Tibial nerve (tissue), 4 donors: ENCODE measurements around the gene SLC6A8. TPM values are rescaled to one million over a fixed set of nuclear protein-coding genes. Genes with fewer than 3 reads are reported as not detected.
"Not testable (repeated sequence)": the region's sequence is repeated elsewhere in the genome, so short reads cannot be mapped to it uniquely, and the experiment has no call there.

Experiments used
- DNase-seq, 2 donors: peaks; one replicate each; pipeline ENCODE4 v3.0.0-alpha.2; 2019; ENCODE audit warnings: low spot score in 2 of 2
- H3K27ac ChIP-seq, 4 donors: fragments of 200-600 bp; sonication (generic) in 3 of 4; one replicate each; pipeline ENCODE4 v1.5.1; 2017 to 2019; ENCODE audit warnings: mild to moderate bottlenecking in 1 of 4
- H3K27me3 ChIP-seq, 2 donors: fragments of 200-600 bp; sonication (generic) in 1 of 2; one replicate each; pipeline versions ENCODE4 v1.5.1 to v1.6.0; 2017 to 2019
- H3K36me3 ChIP-seq, 3 donors: fragments of 200-600 bp; sonication (generic); one replicate each; pipeline ENCODE4 v1.5.1; 2018 to 2019
- H3K4me1 ChIP-seq, 4 donors: fragments of 200-600 bp; sonication (generic) in 3 of 4; one replicate each; pipeline ENCODE4 v1.5.1; 2017 to 2019
- H3K4me3 ChIP-seq, 4 donors: fragments of 200-600 bp; sonication (generic) in 3 of 4; one replicate each; pipeline ENCODE4 v1.5.1; 2017 to 2019; ENCODE audit warnings: mild to moderate bottlenecking in 1 of 4, moderate library complexity in 1 of 4
- H3K9me3 ChIP-seq, 4 donors: fragments of 200-600 bp; sonication (generic) in 3 of 4; one replicate each; pipeline ENCODE4 v1.5.1; 2017 to 2019
- CTCF ChIP-seq, 5 experiments: fragments of 200-600 bp in 3 of 5; fragments of 450-650 bp in 2 of 5; sonication (generic) in 3 of 5; IDR thresholded peaks; one replicate each; pipeline ENCODE4 v1.5.1; 2016 to 2019; ENCODE audit warnings: antibody characterized with exemption in 5 of 5, mild to moderate bottlenecking in 3 of 5, moderate library complexity in 2 of 5
- EP300 ChIP-seq, 2 donors: sonication (generic); formaldehyde crosslinking; IDR thresholded peaks; one replicate each; pipeline ENCODE4 v1.6.1; 2017; ENCODE audit warnings: antibody characterized with exemption in 2 of 2, mild to moderate bottlenecking in 1 of 2
- POLR2A ChIP-seq, 2 donors: fragments of 450-650 bp; IDR thresholded peaks; one replicate each; pipeline ENCODE4 v1.6.1; 2017; ENCODE audit warnings: antibody characterized with exemption in 2 of 2, mild to moderate bottlenecking in 2 of 2, moderate library complexity in 2 of 2
- WGBS, 2 donors: methylation state at CpG; one replicate each; pipeline ENCODE4 v1.1.5; 2018; 5-methylcytosine and 5-hydroxymethylcytosine counted together
- total RNA-seq, 4 donors: library from RNA; depleted of rRNA; stranded (reverse); fragments of >200 nt; gene quantifications; one replicate each; pipeline ENCODE4 v1.1.0, GENCODE V29; 2016

Gene SLC6A8
- total RNA-seq, 4 donors from 2014 or later: 14.4 to 26.7 (median 21.9) TPM

- DNase-seq: no peak
- Histone ChIP-seq H3K27me3 (no peaks in the 10 kb centered on the region), H3K9me3 (no peaks in the 10 kb centered on the region), H3K4me1 (peaks cover 0 to 8% (median 0%) of the 10 kb centered on the region in 4 donors), H3K4me3 (no peak overlapping the region), H3K27ac (no peak overlapping the region), H3K36me3 (peaks cover 0 to 29% (median 0%) of the 10 kb centered on the region in 3 donors)
- TF ChIP-seq CTCF (IDR thresholded peaks at IDR 0.05): no peak
- TF ChIP-seq EP300 (IDR thresholded peaks at IDR 0.05): no peak
- TF ChIP-seq POLR2A (IDR thresholded peaks at IDR 0.05): no peak
- 80% methylated on average over 3 to 20 of the region's 24 CpGs for WGBS, 2 donors
These were observed 5.0 kb downstream of the SLC6A8 start for GRCh38 chrX:153692611-153693156.

GRCh38 chrX:153693216-153694086, 5.7 kb downstream of the SLC6A8 start:
- 81 to 89% methylated on average over 13 to 26 of the region's 31 CpGs for WGBS, 2 donors
- Histone ChIP-seq H3K9me3 (no peaks in the 10 kb centered on the region), H3K27ac (no peak overlapping the region), H3K27me3 (no peaks in the 10 kb centered on the region), H3K4me3 (no peak overlapping the region), H3K36me3 (peaks cover 0 to 29% (median 0%) of the 10 kb centered on the region in 3 donors), H3K4me1 (peaks cover 0 to 8% (median 0%) of the 10 kb centered on the region in 4 donors)
- no peak for DNase-seq
- TF ChIP-seq POLR2A (IDR thresholded peaks at IDR 0.05) (no peak), EP300 (IDR thresholded peaks at IDR 0.05) (no peak), CTCF (IDR thresholded peaks at IDR 0.05) (no peak)

DNA sequence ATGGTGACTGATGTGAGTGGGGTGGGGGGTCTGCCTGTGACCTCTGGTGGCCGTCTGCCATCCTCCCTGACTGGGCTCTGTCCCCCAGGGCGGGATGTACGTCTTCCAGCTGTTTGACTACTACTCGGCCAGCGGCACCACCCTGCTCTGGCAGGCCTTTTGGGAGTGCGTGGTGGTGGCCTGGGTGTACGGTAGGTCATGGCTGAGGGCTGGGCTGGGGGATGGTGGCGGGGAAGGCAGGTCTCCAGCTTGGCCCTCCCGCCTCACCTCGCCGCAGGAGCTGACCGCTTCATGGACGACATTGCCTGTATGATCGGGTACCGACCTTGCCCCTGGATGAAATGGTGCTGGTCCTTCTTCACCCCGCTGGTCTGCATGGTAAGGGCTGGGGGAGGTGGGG, 6.5 kb downstream of the SLC6A8 start:
- not testable (repeated sequence) for H3K9me3 ChIP-seq, H3K4me3 ChIP-seq, DNase-seq, H3K27me3 ChIP-seq, H3K27ac ChIP-seq, H3K4me1 ChIP-seq
- 80% methylated on average over 15 of the region's 16 CpGs; no CpG with 5 or more reads in 1 of the 2 donors for WGBS, 2 donors
- peaks cover 0 to 29% (median 0%) of the 10 kb centered on the region in 3 donors for H3K36me3 ChIP-seq

DNA sequence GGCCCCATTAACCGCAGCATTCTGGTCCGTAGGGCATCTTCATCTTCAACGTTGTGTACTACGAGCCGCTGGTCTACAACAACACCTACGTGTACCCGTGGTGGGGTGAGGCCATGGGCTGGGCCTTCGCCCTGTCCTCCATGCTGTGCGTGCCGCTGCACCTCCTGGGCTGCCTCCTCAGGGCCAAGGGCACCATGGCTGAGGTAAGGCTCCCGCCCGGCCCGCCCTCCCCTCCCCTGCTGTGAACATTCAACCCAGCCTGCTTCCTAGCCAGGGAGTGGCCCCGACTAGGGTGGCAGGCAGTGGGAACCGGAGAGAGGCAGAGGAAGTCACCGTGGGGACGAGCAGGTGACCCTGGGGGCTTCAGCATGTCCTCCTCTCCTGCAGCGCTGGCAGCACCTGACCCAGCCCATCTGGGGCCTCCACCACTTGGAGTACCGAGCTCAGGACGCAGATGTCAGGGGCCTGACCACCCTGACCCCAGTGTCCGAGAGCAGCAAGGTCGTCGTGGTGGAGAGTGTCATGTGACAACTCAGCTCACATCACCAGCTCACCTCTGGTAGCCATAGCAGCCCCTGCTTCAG, 7.1 kb downstream of the SLC6A8 start:
- H3K27ac ChIP-seq: no peak overlapping the region
- peaks cover 0 to 5% (median 0%) of the 10 kb centered on the region in 4 donors for H3K4me1 ChIP-seq
- H3K27me3 ChIP-seq: no peaks in the 10 kb centered on the region
- no peak for DNase-seq
- H3K36me3 ChIP-seq: peaks cover 0 to 29% (median 0%) of the 10 kb centered on the region in 3 donors
- WGBS, 2 donors: 60 to 86% methylated on average over 6 to 20 of the region's 23 CpGs
- TF ChIP-seq EP300 (IDR thresholded peaks at IDR 0.05) (no peak), POLR2A (IDR thresholded peaks at IDR 0.05) (no peak), CTCF (IDR thresholded peaks at IDR 0.05) (no peak)
- no peak overlapping the region for H3K4me3 ChIP-seq
- no peaks in the 10 kb centered on the region for H3K9me3 ChIP-seq

- H3K4me3 ChIP-seq: no peak overlapping the region
- 76 to 83% methylated on average over 5 to 15 of the region's 15 CpGs for WGBS, 2 donors
- no peak for DNase-seq
- no peak overlapping the region for H3K27ac ChIP-seq
- H3K36me3 ChIP-seq: peaks cover 0 to 35% (median 0%) of the 10 kb centered on the region in 3 donors
- H3K4me1 ChIP-seq: no peaks in the 10 kb centered on the region
- H3K27me3 ChIP-seq: no peaks in the 10 kb centered on the region
- H3K9me3 ChIP-seq: no peaks in the 10 kb centered on the region
- TF ChIP-seq POLR2A (IDR thresholded peaks at IDR 0.05) (no peak), EP300 (IDR thresholded peaks at IDR 0.05) (no peak), CTCF (IDR thresholded peaks at IDR 0.05) (no peak)
These were observed 8.4 kb downstream of the SLC6A8 start for GRCh38 chrX:153696100-153696499.

DNA sequence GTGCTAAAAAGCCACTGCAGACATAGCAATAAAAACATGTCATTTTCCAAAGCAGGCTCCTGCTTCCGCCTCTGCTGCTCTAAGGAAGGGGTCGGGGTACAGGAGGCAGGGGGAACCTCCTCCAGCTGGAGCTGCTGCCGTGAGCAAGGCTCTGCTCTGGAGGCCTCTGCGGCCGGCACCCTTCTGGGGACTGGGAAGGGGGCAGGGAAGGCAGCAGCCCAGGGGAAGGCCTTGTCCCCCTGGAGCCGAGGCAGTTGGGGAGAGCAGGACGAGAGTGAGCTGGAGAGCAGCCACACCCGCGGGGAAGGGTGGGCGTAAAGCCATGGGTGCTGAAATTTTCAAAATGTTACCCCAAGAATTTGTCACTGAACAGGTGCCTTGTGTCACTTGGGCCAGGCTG, 8.8 kb downstream of the SLC6A8 start:
- not testable (repeated sequence) for DNase-seq, H3K9me3 ChIP-seq, H3K4me1 ChIP-seq, H3K27ac ChIP-seq, H3K27me3 ChIP-seq, H3K4me3 ChIP-seq
- WGBS, 2 donors: 79 to 92% methylated on average over 4 to 10 of the region's 10 CpGs
- peaks cover 0 to 39% (median 0%) of the 10 kb centered on the region in 3 donors for H3K36me3 ChIP-seq

DNA sequence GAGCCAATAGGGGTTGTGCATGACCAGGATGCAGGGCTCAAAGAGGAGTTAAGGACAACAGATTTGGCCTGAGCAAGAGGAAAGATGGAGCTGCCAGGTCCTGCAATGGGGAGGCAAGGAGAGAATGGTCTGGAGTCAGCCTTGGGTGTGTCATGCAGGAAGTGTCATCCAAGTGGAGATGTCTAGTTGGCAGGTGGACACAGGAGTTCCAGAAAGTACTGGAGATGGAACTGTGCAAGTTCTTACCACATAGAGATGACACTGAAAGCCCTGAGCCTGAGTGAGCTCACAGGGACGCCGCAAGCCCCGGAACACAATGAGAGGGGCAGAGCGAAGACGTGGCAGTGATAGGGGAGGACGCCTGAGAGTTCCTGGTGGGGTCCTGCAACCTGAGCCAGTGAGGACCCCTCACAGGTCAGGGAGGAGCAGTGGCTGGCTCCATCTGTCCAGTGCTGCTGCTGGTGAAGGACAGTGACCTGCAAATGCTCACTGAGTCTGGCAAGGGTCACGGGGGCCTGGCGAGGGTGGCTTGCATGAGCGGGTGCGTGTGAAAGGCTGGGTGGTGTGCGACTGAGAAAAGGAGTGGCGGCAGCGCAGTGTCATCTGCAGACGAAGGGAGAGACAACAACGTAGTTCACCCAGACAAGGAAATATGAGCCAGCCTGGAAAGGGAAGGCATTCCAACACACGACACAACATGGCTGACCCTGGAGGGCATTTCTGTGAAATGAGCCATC, 9.4 kb downstream of the SLC6A8 start:
- 82% methylated on average over 10 to 16 of the region's 16 CpGs for WGBS, 2 donors
- peaks cover 0 to 46% (median 0%) of the 10 kb centered on the region in 3 donors for H3K36me3 ChIP-seq
- not testable (repeated sequence) for H3K27me3 ChIP-seq

More for the DNA sequence above, 9.4 kb downstream of the SLC6A8 start:
- H3K9me3 ChIP-seq, H3K27ac ChIP-seq, DNase-seq, H3K4me3 ChIP-seq, H3K4me1 ChIP-seq: not testable (repeated sequence)
